ENCODE results near the gene GPR62. TPM values are rescaled to one million over a fixed set of nuclear protein-coding genes. Genes with fewer than 3 reads are reported as not detected.

Gene GPR62
- total RNA-seq, 1 donor from 2014 or later, result not detected

DNA sequence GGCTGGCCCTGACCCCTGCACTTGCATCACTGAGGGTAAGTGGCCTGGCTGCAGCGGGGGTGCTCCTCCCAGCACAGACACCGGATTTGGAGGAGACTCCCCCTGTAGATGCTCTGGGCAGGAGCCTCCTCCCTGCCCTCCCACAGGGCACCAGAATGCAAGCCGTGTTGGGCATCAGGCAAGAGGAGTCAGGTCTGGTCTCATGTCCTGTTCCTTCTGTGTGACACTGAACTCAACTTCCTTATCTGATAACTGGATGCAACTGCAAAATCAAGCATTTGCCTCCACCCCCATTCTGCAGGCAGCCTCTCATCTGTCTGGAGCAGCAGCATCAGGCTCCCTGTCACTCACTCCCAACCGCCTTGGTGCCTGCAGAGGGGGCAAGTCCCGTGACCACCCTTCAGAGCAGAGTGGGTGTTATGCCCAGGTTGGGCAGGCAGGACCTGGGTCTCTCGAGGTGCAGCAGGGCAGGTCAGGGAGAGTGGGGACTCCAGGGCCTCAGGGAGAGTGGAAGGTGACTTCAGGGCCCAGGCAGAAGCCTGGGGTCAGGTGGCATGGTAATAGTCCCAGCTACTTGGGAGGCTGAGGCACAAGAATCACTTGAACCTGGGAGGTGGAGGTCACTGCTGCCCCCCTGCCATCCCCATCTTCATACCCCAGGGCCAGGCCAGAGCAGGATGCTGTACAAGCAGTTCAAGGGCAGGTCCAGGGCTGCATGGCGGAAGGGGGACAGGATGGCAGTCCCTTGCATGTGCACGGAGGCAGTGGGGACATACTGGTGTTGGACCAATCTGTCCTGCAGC lies 51.0 kb downstream of the GPR62 start:
- no peaks in the 10 kb centered on the region for H3K9me3 Mint-ChIP-seq
- H3K4me1 Mint-ChIP-seq (ENCODE audit: unreplicated experiment), result peaks cover 16% of the 10 kb centered on the region
- TF ChIP-seq, protein P1, sequence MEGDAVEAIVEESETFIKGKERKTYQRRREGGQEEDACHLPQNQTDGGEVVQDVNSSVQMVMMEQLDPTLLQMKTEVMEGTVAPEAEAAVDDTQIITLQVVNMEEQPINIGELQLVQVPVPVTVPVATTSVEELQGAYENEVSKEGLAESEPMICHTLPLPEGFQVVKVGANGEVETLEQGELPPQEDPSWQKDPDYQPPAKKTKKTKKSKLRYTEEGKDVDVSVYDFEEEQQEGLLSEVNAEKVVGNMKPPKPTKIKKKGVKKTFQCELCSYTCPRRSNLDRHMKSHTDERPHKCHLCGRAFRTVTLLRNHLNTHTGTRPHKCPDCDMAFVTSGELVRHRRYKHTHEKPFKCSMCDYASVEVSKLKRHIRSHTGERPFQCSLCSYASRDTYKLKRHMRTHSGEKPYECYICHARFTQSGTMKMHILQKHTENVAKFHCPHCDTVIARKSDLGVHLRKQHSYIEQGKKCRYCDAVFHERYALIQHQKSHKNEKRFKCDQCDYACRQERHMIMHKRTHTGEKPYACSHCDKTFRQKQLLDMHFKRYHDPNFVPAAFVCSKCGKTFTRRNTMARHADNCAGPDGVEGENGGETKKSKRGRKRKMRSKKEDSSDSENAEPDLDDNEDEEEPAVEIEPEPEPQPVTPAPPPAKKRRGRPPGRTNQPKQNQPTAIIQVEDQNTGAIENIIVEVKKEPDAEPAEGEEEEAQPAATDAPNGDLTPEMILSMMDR (conservative IDR thresholded peaks at IDR 0.05), result no peak
- no peak for DNase-seq (ENCODE audit: extremely low spot score, unreplicated experiment)
- H3K27ac Mint-ChIP-seq, result no peak overlapping the region
- no peak overlapping the region for H3K4me3 Mint-ChIP-seq
- H3K27me3 Mint-ChIP-seq, result peaks cover 4% of the 10 kb centered on the region
- no peaks in the 10 kb centered on the region for H3K36me3 Mint-ChIP-seq

DNA sequence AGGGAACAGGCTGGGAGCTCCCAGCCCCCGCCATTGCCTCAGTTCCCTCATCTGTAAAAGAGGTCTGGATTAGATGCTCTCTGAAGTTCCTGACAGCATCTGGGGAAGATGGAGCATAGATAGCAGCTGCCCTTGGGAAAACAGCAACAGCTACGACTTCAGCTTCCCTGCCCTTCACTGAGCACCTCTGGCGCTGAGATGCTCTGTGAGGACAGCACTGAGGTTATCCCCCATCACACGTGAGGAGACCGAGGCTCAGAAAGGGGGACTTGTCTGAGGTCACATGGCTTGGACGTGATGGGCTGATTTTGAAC lies 51.6 kb downstream of the GPR62 start:
- Mint-ChIP-seq H3K36me3 (no peaks in the 10 kb centered on the region), H3K27me3 (peaks cover 4% of the 10 kb centered on the region), H3K9me3 (no peaks in the 10 kb centered on the region), H3K4me1 (ENCODE audit: unreplicated experiment) (peaks cover 16% of the 10 kb centered on the region), H3K4me3 (no peak overlapping the region), H3K27ac (no peak overlapping the region)
- TF ChIP-seq, protein P1 (conservative IDR thresholded peaks at IDR 0.05), result no peak
- no peak for DNase-seq (ENCODE audit: extremely low spot score, unreplicated experiment)

Other genes starting within 250 kb of the GPR62 start
- gene GRM2, start 248.3 kb upstream of the GPR62 start, total RNA-seq (ENCODE audit: low replicate concordance), result 0.29 and 0.58 TPM in 2 replicates
- gene IQCF6, start 176.1 kb upstream of the GPR62 start, total RNA-seq (ENCODE audit: low replicate concordance), result not detected in 2 replicates
- not detected in 2 replicates for gene IQCF2, start 93.8 kb upstream of the GPR62 start, total RNA-seq (ENCODE audit: low replicate concordance)
- not detected in 2 replicates for gene IQCF5, start 79.8 kb upstream of the GPR62 start, total RNA-seq (ENCODE audit: low replicate concordance)
- gene IQCF1, start 52.0 kb upstream of the GPR62 start, total RNA-seq (ENCODE audit: low replicate concordance), result not detected in 2 replicates
- 22.7 and 30.0 TPM in 2 replicates for gene RRP9, start 13.5 kb upstream of the GPR62 start, total RNA-seq (ENCODE audit: low replicate concordance)
- gene PARP3, start 13.0 kb upstream of the GPR62 start, total RNA-seq (ENCODE audit: low replicate concordance), result 4.2 and 6.6 TPM in 2 replicates
- 74.8 and 91.9 TPM in 2 replicates for gene PCBP4, start 12.1 kb downstream of the GPR62 start, total RNA-seq (ENCODE audit: low replicate concordance)
- 22.1 and 27.2 TPM in 2 replicates for gene ABHD14B, start 18.7 kb downstream of the GPR62 start, total RNA-seq (ENCODE audit: low replicate concordance)
- 12.2 and 16.6 TPM in 2 replicates for gene ABHD14A, start 19.7 kb downstream of the GPR62 start, total RNA-seq (ENCODE audit: low replicate concordance)
- gene ACY1, start 28.2 kb downstream of the GPR62 start, total RNA-seq (ENCODE audit: low replicate concordance), result 54.2 and 55.9 TPM in 2 replicates
- 1,439 and 1,690 TPM in 2 replicates for gene RPL29, start 40.5 kb downstream of the GPR62 start, total RNA-seq (ENCODE audit: low replicate concordance)
- 11.9 and 25.9 TPM in 2 replicates for gene DUSP7, start 101.2 kb downstream of the GPR62 start, total RNA-seq (ENCODE audit: low replicate concordance)
- gene POC1A, start 199.0 kb downstream of the GPR62 start, total RNA-seq (ENCODE audit: low replicate concordance), result 10.5 and 19.1 TPM in 2 replicates
- 57.1 and 60.8 TPM in 2 replicates for gene ALAS1, start 242.8 kb downstream of the GPR62 start, total RNA-seq (ENCODE audit: low replicate concordance)